Testis (tissue), 2 donors: ENCODE results near the gene MYL9.

ENCODE experiments used
- POLR2A ChIP-seq: fragments of 450-650 bp; IDR thresholded peaks from one replicate; pipeline ENCODE4 v1.6.1; 2017; ENCODE audit warnings: antibody characterized with exemption, mild to moderate bottlenecking, moderate library complexity
- TF ChIP-seq, protein P1 (sequence below), 3 experiments: fragments of 450-650 bp in 2 of 3; fragments of 200-600 bp in 1 of 3; sonication (generic) in 1 of 3; IDR thresholded peaks; one replicate each; pipeline ENCODE4 v1.5.1; 2016 to 2019; ENCODE audit warnings: antibody characterized with exemption in 3 of 3, mild to moderate bottlenecking in 2 of 3, moderate library complexity in 1 of 3

DNA sequence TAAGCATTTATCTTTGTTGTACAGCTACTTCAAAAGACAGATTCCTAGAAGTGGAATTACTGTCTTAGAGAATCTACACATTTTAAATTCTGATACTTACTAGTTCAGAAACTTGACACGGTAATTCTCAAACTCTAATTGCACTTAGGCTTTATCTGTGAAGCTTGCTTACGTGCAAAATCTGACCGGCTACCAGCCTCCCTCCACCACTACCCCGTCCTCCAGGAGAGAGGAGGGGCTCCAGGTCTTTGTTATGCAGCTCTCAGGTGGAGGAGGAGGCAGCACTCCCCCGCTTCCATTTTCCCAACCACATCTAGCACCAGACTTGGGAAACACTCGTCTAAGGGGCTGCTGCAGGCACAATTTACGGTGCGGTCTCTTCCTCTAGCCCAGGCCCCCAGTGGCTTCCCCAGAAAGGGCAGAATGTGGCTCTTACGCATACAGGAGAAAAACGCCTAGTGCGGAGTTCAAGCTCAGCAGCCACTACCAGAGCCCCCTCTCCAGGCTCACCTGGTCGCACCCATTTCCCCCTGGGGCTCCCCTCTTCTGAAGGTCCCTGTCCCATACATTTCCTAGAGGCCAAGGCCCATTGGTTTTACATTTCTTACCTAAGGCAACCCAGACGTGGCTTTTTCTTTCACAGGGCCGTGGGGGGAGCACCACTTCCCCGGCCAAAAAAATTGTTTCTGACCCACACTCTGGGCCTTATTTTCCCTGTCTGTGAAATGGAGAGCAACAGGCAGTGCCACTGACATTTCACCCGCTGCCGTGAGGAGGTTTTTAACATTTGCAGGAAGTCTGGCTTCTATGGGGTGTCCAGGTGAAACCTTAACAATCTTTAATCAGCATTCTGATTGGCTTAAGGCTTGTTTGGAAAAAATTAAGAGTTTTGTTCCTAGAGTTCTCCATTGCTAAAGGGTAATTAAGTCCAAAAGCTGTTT lies 30.5 kb downstream of the MYL9 start:
- TF ChIP-seq, protein P1, sequence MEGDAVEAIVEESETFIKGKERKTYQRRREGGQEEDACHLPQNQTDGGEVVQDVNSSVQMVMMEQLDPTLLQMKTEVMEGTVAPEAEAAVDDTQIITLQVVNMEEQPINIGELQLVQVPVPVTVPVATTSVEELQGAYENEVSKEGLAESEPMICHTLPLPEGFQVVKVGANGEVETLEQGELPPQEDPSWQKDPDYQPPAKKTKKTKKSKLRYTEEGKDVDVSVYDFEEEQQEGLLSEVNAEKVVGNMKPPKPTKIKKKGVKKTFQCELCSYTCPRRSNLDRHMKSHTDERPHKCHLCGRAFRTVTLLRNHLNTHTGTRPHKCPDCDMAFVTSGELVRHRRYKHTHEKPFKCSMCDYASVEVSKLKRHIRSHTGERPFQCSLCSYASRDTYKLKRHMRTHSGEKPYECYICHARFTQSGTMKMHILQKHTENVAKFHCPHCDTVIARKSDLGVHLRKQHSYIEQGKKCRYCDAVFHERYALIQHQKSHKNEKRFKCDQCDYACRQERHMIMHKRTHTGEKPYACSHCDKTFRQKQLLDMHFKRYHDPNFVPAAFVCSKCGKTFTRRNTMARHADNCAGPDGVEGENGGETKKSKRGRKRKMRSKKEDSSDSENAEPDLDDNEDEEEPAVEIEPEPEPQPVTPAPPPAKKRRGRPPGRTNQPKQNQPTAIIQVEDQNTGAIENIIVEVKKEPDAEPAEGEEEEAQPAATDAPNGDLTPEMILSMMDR (IDR thresholded peaks at IDR 0.05) = no peak
- TF ChIP-seq POLR2A = no peak
